ENCODE data around the gene AKNA. TPM values are rescaled to one million over a fixed set of nuclear protein-coding genes. Genes with fewer than 3 reads are reported as not detected.
"Not testable (repeated sequence)": the region's sequence is repeated elsewhere in the genome, so short reads cannot be mapped to it uniquely, and the experiment has no call there.

AKNA gene
- total RNA-seq, 1 donor, result 27.9 TPM

DNA sequence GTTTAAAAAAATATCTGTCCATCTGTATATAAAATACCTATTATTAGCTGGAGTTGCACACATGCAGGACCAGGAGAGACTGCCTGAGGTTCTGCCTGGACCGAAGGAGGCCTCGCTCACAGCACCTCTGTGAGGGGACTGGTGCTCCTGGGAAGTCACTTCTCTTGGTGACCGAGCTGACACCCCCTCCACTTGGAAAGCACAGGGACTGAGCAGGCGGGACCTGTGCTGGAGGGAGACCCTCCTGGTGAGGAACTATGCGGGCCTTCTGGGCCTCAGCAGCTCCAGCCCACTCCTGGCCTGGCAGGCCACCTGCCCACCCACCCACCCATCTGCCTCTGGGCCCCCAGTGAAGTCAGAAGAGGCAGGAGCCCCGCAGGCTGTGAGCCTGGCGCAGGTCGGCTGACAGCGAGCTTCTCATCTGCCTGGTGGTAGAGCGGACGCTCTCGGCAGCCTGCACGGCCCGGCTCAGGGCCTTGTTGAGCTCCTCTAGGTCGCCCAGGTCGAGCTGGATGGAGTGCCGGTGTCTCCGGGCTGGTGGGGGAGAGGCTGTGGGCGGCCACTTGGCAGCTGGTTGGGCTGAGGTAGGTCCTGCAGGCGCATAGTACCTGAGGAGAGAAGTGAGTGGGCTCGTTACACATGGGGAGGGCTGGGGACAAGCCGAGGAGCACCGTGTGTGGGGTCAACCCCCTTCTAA lies 50.9 kb downstream of the AKNA start:
- Histone ChIP-seq H3K9me3 (ENCODE audit: low read depth, low read length) (no peaks in the 10 kb centered on the region), H4K20me1 (ENCODE audit: insufficient read depth, low read length) (no peaks in the 10 kb centered on the region), H3K4me1 (ENCODE audit: insufficient read depth, low read length) (no peaks in the 10 kb centered on the region), H3K4me3 (ENCODE audit: insufficient read depth, low read length) (no peak overlapping the region), H3K36me3 (ENCODE audit: insufficient read depth, low read length) (peaks cover 33% of the 10 kb centered on the region), H2AFZ (ENCODE audit: low read length) (no peak overlapping the region), H3K27ac (ENCODE audit: low read depth, low read length) (no peak overlapping the region), H3K27me3 (ENCODE audit: insufficient read depth, low read length) (no peaks in the 10 kb centered on the region), H3K79me2 (ENCODE audit: insufficient read depth, low read length) (no peaks in the 10 kb centered on the region), H3K4me2 (ENCODE audit: insufficient read depth, low read length) (no peak overlapping the region)
- TF ChIP-seq, protein P1, sequence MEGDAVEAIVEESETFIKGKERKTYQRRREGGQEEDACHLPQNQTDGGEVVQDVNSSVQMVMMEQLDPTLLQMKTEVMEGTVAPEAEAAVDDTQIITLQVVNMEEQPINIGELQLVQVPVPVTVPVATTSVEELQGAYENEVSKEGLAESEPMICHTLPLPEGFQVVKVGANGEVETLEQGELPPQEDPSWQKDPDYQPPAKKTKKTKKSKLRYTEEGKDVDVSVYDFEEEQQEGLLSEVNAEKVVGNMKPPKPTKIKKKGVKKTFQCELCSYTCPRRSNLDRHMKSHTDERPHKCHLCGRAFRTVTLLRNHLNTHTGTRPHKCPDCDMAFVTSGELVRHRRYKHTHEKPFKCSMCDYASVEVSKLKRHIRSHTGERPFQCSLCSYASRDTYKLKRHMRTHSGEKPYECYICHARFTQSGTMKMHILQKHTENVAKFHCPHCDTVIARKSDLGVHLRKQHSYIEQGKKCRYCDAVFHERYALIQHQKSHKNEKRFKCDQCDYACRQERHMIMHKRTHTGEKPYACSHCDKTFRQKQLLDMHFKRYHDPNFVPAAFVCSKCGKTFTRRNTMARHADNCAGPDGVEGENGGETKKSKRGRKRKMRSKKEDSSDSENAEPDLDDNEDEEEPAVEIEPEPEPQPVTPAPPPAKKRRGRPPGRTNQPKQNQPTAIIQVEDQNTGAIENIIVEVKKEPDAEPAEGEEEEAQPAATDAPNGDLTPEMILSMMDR (IDR thresholded peaks at IDR 0.05; ENCODE audit: extremely low read depth, low read depth, low read length), result no peak
- no peak for DNase-seq (ENCODE audit: insufficient read length, low spot score, missing footprints)

DNA sequence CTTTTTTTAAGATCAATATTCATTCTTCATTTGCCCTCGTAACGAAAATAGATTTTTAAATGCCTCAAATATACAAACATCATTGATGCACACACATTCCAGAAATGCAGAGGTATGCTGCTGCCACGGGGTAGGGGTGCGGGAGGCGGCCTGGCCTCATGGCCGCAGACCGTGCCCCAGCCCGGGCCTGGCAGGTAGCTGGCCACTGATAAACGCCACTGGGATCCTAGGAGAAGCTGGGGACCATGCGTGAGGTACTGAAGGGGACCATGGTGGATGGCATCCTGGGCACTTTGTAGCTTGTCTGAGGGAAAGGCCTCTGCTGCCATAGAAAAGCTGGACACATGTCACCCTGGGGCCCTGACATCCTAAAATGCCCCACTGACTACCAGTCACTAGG lies 51.6 kb downstream of the AKNA start:
- TF ChIP-seq, protein P1 (IDR thresholded peaks at IDR 0.05; ENCODE audit: extremely low read depth, low read depth, low read length), result no peak

DNA sequence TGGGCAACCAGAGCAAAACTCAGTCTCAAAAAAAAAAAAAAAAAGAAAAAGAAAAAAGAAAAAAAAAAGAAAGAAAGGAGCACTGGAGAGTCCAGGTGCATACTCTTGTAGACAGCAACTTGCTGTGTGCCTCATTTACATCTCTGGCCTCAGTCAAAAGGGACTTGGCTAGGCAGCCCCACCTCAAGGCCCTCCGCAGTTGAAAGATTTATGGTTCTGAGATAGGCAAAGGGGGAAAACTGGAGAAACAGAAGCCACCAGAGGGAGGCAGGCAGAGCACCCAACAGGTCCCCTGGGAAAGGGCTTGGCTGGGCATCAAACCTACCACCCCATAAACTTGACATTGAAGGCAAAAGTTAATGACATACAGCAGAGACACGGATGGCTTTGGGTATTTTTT lies 52.0 kb downstream of the AKNA start:
- H3K36me3 ChIP-seq (ENCODE audit: insufficient read depth, low read length), result peaks cover 27% of the 10 kb centered on the region
- H2AFZ ChIP-seq (ENCODE audit: low read length), result no peak overlapping the region
- no peak overlapping the region for H3K4me3 ChIP-seq (ENCODE audit: insufficient read depth, low read length)
- no peaks in the 10 kb centered on the region for H3K4me1 ChIP-seq (ENCODE audit: insufficient read depth, low read length)
- H3K27me3 ChIP-seq (ENCODE audit: insufficient read depth, low read length), result peaks cover 2% of the 10 kb centered on the region
- H3K79me2 ChIP-seq (ENCODE audit: insufficient read depth, low read length), result no peaks in the 10 kb centered on the region
- H4K20me1 ChIP-seq (ENCODE audit: insufficient read depth, low read length), result no peaks in the 10 kb centered on the region
- no peaks in the 10 kb centered on the region for H3K9me3 ChIP-seq (ENCODE audit: low read depth, low read length)
- H3K4me2 ChIP-seq (ENCODE audit: insufficient read depth, low read length), result no peak overlapping the region
- TF ChIP-seq, protein P1 (IDR thresholded peaks at IDR 0.05; ENCODE audit: extremely low read depth, low read depth, low read length), result no peak
- no peak for DNase-seq (ENCODE audit: insufficient read length, low spot score, missing footprints)
- no peak overlapping the region for H3K27ac ChIP-seq (ENCODE audit: low read depth, low read length)

More for the DNA sequence above, 51.6 kb downstream of the AKNA start:
- no peaks in the 10 kb centered on the region for H3K9me3 ChIP-seq (ENCODE audit: low read depth, low read length)
- H3K79me2 ChIP-seq (ENCODE audit: insufficient read depth, low read length), result no peaks in the 10 kb centered on the region
- no peak overlapping the region for H2AFZ ChIP-seq (ENCODE audit: low read length)
- no peak overlapping the region for H3K4me3 ChIP-seq (ENCODE audit: insufficient read depth, low read length)
- no peak overlapping the region for H3K27ac ChIP-seq (ENCODE audit: low read depth, low read length)
- no peak overlapping the region for H3K4me2 ChIP-seq (ENCODE audit: insufficient read depth, low read length)
- no peak for DNase-seq (ENCODE audit: insufficient read length, low spot score, missing footprints)
- H3K27me3 ChIP-seq (ENCODE audit: insufficient read depth, low read length), result peaks cover 2% of the 10 kb centered on the region
- no peaks in the 10 kb centered on the region for H3K4me1 ChIP-seq (ENCODE audit: insufficient read depth, low read length)
- H4K20me1 ChIP-seq (ENCODE audit: insufficient read depth, low read length), result no peaks in the 10 kb centered on the region
- H3K36me3 ChIP-seq (ENCODE audit: insufficient read depth, low read length), result peaks cover 30% of the 10 kb centered on the region

DNA sequence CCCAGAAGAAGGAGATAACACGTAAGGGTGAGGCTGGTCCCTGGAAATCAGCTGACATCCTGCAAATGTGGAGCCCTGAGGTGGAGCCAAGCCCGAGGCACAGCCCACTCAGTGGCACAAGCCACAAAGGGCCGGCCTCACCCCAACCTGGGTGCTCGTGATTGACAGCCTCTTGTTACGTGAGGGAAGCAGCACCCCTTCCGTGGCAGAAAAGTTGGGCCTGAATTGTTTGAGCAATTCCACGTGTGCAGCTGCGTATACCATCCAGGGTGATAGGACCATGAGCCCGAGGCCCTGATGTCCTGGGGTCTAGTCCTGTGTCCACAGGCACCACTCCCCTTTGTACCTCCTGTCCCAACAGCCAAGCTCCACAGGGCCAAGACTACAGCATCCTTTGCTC lies 53.3 kb downstream of the AKNA start:
- Histone ChIP-seq H3K27ac (ENCODE audit: low read depth, low read length) (no peak overlapping the region), H3K79me2 (ENCODE audit: insufficient read depth, low read length) (no peaks in the 10 kb centered on the region), H3K36me3 (ENCODE audit: insufficient read depth, low read length) (peaks cover 18% of the 10 kb centered on the region), H2AFZ (ENCODE audit: low read length) (no peak overlapping the region), H3K4me3 (ENCODE audit: insufficient read depth, low read length) (no peak overlapping the region), H3K4me2 (ENCODE audit: insufficient read depth, low read length) (no peak overlapping the region), H4K20me1 (ENCODE audit: insufficient read depth, low read length) (no peaks in the 10 kb centered on the region), H3K27me3 (ENCODE audit: insufficient read depth, low read length) (peaks cover 2% of the 10 kb centered on the region), H3K9me3 (ENCODE audit: low read depth, low read length) (no peaks in the 10 kb centered on the region), H3K4me1 (ENCODE audit: insufficient read depth, low read length) (no peaks in the 10 kb centered on the region)
- no peak for DNase-seq (ENCODE audit: insufficient read length, low spot score, missing footprints)
- TF ChIP-seq, protein P1 (IDR thresholded peaks at IDR 0.05; ENCODE audit: extremely low read depth, low read depth, low read length), result no peak

DNA sequence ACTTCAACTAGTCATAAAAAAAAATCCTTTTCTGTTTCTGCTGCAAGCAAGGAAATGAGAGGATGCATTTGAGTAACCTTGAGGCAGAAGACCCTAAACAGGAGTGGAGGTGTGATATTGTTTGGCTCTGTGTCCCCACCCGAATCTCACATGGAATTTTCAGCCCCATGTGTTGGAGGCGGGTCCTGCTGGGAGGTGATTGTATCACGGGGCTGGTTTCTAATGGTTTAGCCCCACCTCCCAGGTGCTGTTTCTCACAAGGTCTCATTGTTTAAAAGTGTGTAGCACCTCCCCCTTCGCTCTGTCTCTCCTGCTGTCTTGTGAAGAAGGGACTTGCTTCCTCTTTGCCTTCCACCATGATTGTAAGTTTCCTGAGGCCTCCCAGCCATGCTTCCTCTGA lies 54.1 kb downstream of the AKNA start:
- not testable (repeated sequence) for H3K4me1 ChIP-seq (ENCODE audit: insufficient read depth, low read length); H3K9me3 ChIP-seq (ENCODE audit: low read depth, low read length); H3K4me3 ChIP-seq (ENCODE audit: insufficient read depth, low read length); H3K27ac ChIP-seq (ENCODE audit: low read depth, low read length); H3K27me3 ChIP-seq (ENCODE audit: insufficient read depth, low read length); H3K79me2 ChIP-seq (ENCODE audit: insufficient read depth, low read length); DNase-seq (ENCODE audit: insufficient read length, low spot score, missing footprints); H4K20me1 ChIP-seq (ENCODE audit: insufficient read depth, low read length); H2AFZ ChIP-seq (ENCODE audit: low read length); H3K4me2 ChIP-seq (ENCODE audit: insufficient read depth, low read length)
- peaks cover 14% of the 10 kb centered on the region for H3K36me3 ChIP-seq (ENCODE audit: insufficient read depth, low read length)

DNA sequence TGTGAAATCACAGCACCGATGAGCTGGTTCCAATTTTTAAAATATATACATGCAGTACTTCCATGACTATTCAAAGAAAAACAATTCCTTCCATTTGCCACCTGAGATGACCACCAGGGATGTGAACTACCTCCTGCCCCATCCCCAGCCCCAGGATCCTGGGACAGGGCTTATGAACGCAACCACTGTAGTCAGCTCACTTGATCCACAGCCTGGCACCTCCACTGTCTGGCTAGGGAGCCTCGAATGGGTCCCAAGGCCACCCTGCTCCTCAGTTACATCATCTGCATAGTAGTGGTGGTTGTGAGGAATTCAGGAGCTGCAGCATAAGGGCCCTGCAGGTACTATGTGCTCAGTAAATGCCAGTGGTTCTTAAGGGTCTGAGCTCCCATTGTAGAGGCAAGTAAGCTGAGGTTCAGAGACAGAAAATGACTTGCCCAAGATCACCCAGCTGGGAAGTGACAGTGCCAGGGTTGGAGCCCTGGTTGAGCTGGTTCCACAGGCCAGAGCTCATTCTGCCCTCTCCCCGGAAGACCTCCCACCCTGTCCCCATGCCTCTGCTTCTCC lies 55.2 kb downstream of the AKNA start:
- not testable (repeated sequence) for H3K79me2 ChIP-seq (ENCODE audit: insufficient read depth, low read length); H3K27ac ChIP-seq (ENCODE audit: low read depth, low read length); DNase-seq (ENCODE audit: insufficient read length, low spot score, missing footprints); H3K4me1 ChIP-seq (ENCODE audit: insufficient read depth, low read length); H3K4me2 ChIP-seq (ENCODE audit: insufficient read depth, low read length); H3K4me3 ChIP-seq (ENCODE audit: insufficient read depth, low read length); H3K27me3 ChIP-seq (ENCODE audit: insufficient read depth, low read length); H3K36me3 ChIP-seq (ENCODE audit: insufficient read depth, low read length); H2AFZ ChIP-seq (ENCODE audit: low read length); H4K20me1 ChIP-seq (ENCODE audit: insufficient read depth, low read length); H3K9me3 ChIP-seq (ENCODE audit: low read depth, low read length)
